ENCODE results near the gene RHOBTB1.

The RHOBTB1 gene

DNA sequence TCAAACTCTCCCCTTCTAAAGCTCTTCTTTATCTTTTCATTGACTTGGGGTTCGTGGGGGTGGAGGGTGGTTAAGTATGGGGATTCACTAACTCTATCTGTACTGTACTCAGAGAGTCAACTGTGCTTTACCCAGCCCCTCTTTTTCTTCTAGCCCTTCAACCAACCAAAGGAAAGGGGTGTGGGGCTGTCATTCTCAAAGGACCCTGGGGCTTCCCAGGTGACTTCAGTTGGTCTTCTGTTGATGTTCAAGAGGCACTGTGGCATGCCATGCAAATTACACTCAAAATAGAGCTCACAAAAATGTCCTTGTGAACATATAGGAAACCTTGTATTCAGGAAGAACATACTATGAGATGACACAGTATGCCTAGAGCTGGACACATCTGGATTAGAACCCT is 16.9 kb upstream of the RHOBTB1 start:
- Histone ChIP-seq H3K36me3 (ENCODE audit: insufficient read depth, low read length) (no peaks in the 10 kb centered on the region), H3K27me3 (ENCODE audit: insufficient read depth, low read length) (no peaks in the 10 kb centered on the region), H2AFZ (ENCODE audit: low read depth, low read length) (no peak overlapping the region), H3K4me3 (ENCODE audit: low read length) (no peak overlapping the region), H3K4me1 (ENCODE audit: insufficient read depth, low read length) (peaks cover 11% of the 10 kb centered on the region), H3K9me3 (ENCODE audit: low read length) (no peaks in the 10 kb centered on the region)

DNA sequence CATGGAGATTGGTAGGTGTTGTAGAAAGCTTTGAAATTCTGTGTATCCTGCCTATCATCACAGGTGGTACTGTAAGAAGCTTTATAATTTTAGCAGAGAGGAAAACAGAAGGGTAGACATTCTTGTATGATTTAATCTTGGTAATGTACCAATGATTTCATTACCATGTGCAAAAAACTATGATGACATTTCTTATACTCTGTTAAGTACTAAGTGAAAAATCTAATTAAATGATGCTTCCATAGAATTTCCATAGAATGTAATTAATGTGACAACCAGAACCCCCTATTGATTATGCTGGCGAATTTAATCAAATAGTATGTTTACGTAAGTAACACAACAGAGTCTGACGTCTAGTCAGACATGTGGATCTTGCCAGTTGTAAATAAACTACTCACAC is 16.0 kb upstream of the RHOBTB1 start:
- H3K4me1 ChIP-seq (ENCODE audit: insufficient read depth, low read length), result peaks cover 11% of the 10 kb centered on the region
- H3K9me3 ChIP-seq (ENCODE audit: low read length), result no peaks in the 10 kb centered on the region
- H3K4me3 ChIP-seq (ENCODE audit: low read length), result no peak overlapping the region
- H3K36me3 ChIP-seq (ENCODE audit: insufficient read depth, low read length), result no peaks in the 10 kb centered on the region
- no peaks in the 10 kb centered on the region for H3K27me3 ChIP-seq (ENCODE audit: insufficient read depth, low read length)
- no peak overlapping the region for H2AFZ ChIP-seq (ENCODE audit: low read depth, low read length)

DNA sequence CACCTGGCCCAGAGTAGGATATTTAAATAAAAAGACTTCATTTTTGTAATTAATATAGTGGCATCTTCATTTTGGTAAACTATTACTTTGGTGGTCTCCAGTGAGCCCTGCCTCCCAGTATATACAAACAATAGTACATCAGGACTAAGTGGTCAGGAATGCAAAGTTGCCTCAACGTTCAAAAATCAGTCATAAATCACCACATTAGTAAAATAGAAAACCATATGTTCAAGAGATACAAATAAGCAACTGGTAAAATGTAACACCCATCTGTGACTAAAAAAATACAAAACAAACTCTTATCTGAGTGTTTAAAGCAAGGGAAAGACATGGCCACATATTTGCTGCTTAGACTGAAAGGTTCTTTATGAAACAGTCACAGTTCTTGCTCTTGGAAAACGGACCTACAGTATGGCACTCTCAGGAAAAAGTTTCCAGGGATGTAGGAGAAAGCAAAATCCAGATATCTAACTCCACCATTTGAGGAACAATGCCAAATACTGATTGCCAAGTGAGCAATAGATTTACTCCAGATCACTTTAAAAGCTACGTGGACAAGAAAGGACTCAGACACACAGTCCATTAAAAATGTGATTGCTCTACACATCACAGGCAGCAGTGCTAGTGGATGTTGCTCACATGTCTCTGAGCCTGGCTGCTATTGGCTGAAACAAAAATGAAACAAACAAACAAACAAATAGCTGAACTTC is 15.1 kb upstream of the RHOBTB1 start:
- Histone ChIP-seq H3K9me3 (ENCODE audit: low read length) (no peaks in the 10 kb centered on the region), H3K4me1 (ENCODE audit: insufficient read depth, low read length) (peaks cover 10% of the 10 kb centered on the region), H3K4me3 (ENCODE audit: low read length) (no peak overlapping the region), H3K36me3 (ENCODE audit: insufficient read depth, low read length) (no peaks in the 10 kb centered on the region), H2AFZ (ENCODE audit: low read depth, low read length) (no peak overlapping the region), H3K27me3 (ENCODE audit: insufficient read depth, low read length) (no peaks in the 10 kb centered on the region)

DNA sequence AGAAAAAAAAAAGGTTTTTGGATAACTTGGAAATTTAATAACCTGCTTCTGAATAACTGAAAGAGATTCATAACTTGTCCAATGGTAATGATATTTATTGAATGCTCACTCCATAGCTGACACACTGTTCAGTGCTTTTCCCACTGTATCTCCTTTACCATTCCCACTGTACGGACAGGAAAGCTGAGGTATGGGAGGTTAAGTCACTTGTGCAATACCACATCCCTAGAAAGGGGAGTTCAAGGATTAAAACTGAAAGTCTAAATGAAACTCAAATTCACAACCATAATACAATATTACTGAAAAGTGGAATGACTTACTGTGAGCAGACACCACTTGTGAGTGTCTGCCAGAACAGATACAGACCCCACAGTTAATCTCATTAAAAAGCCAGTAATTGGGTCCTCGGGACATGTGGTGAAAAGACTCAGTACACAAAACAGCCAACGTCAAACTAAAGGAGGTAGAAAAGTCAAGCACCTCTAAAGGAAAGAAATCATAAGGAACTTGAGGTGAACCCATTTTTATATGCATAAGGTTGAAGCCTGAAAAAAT is 13.8 kb upstream of the RHOBTB1 start:
- H3K36me3 ChIP-seq (ENCODE audit: insufficient read depth, low read length), result no peaks in the 10 kb centered on the region
- no peak overlapping the region for H3K4me3 ChIP-seq (ENCODE audit: low read length)
- no peaks in the 10 kb centered on the region for H3K27me3 ChIP-seq (ENCODE audit: insufficient read depth, low read length)
- H3K4me1 ChIP-seq (ENCODE audit: insufficient read depth, low read length), result no peaks in the 10 kb centered on the region
- H2AFZ ChIP-seq (ENCODE audit: low read depth, low read length), result no peak overlapping the region
- no peaks in the 10 kb centered on the region for H3K9me3 ChIP-seq (ENCODE audit: low read length)

DNA sequence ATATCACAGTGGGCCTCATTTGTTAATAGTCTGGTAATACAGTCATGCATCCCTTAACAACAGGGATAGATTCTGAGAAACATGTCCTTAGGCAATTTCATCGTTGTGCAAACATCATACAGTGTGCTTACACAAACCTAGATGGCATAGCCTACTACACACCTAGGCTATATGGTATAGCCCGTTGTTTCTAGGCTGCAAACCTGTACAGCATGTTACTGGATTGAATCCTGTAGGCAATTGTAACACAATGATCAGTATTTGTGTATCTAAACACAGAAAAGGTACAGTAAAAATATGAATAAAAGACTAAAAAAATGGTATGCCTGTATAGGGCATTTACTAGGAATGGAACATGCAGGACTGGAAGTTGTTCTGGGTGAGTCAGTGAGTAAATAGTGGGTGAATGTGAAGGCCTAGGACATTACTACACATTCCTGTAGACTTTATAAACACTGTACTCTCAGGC is 12.0 kb upstream of the RHOBTB1 start:
- no peaks in the 10 kb centered on the region for H3K4me1 ChIP-seq (ENCODE audit: insufficient read depth, low read length)
- no peak overlapping the region for H3K4me3 ChIP-seq (ENCODE audit: low read length)
- no peaks in the 10 kb centered on the region for H3K36me3 ChIP-seq (ENCODE audit: insufficient read depth, low read length)
- no peaks in the 10 kb centered on the region for H3K9me3 ChIP-seq (ENCODE audit: low read length)
- no peak overlapping the region for H2AFZ ChIP-seq (ENCODE audit: low read depth, low read length)
- H3K27me3 ChIP-seq (ENCODE audit: insufficient read depth, low read length), result no peaks in the 10 kb centered on the region

DNA sequence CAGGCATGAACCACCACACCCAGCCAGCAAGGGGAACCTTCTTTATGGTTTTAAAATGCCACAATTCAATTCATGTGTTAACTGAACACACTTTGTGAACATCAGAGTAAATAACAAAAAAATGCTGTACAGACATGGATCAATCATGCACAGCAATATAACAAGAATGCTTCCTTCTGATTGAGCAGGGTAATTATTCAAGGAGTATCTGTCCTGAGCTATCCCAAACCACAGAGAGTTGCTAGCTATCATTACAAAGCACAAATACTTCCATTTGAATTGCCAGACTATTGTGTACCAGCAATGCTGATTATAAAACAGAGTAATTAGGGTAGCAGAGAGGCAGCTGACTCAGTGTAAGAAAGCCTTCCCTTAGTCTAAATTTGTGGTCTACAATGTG is 11.3 kb upstream of the RHOBTB1 start:
- no peaks in the 10 kb centered on the region for H3K36me3 ChIP-seq (ENCODE audit: insufficient read depth, low read length)

DNA sequence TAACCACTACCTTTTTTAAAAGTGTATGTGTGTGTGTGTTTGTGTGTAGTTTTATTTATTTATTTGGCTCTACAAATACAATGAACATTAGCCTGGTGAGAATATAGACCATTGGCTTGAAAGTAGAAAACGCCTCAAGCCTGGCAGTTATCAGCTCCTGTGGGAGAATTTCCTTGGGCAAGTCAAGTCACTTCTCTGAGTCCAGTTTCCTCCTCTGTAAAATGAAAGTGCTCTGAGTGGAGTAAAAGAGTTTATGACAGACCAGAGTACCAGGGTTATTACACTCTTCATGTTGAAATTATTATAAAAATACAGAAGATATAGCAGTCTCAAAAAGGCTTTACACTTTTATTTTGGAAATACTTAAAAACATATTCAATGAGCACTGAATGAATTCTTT is 10.1 kb upstream of the RHOBTB1 start:
- Histone ChIP-seq H3K4me3 (ENCODE audit: low read length) (no peak overlapping the region), H3K36me3 (ENCODE audit: insufficient read depth, low read length) (no peaks in the 10 kb centered on the region), H3K9me3 (ENCODE audit: low read length) (no peaks in the 10 kb centered on the region), H2AFZ (ENCODE audit: low read depth, low read length) (no peak overlapping the region), H3K4me1 (ENCODE audit: insufficient read depth, low read length) (no peaks in the 10 kb centered on the region), H3K27me3 (ENCODE audit: insufficient read depth, low read length) (no peaks in the 10 kb centered on the region)

More for the DNA sequence above, 11.3 kb upstream of the RHOBTB1 start:
- Histone ChIP-seq H2AFZ (ENCODE audit: low read depth, low read length) (no peak overlapping the region), H3K9me3 (ENCODE audit: low read length) (no peaks in the 10 kb centered on the region), H3K4me1 (ENCODE audit: insufficient read depth, low read length) (no peaks in the 10 kb centered on the region), H3K4me3 (ENCODE audit: low read length) (no peak overlapping the region), H3K27me3 (ENCODE audit: insufficient read depth, low read length) (no peaks in the 10 kb centered on the region)

DNA sequence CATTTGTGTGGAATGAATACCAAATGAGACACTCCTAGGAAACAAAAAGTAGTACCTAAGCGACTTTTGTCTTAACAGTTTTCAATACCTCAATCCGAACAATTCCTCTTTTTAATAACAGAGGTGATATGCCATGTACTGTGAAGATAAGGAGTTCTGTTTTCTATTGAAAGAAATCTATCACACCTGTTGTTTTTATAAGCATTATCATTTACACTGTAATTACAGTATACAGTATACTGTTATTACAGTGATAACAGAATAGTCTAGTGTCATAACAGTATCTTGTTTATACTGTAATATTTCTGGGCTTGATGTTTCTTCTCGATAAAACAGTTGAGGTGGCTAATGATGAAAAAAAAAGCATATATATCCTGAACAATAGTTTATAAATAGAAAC is 9.4 kb upstream of the RHOBTB1 start:
- H3K4me3 ChIP-seq (ENCODE audit: low read length), result no peak overlapping the region
- no peaks in the 10 kb centered on the region for H3K27me3 ChIP-seq (ENCODE audit: insufficient read depth, low read length)
- H3K9me3 ChIP-seq (ENCODE audit: low read length), result no peaks in the 10 kb centered on the region
- no peaks in the 10 kb centered on the region for H3K36me3 ChIP-seq (ENCODE audit: insufficient read depth, low read length)
- H2AFZ ChIP-seq (ENCODE audit: low read depth, low read length), result no peak overlapping the region
- no peaks in the 10 kb centered on the region for H3K4me1 ChIP-seq (ENCODE audit: insufficient read depth, low read length)

DNA sequence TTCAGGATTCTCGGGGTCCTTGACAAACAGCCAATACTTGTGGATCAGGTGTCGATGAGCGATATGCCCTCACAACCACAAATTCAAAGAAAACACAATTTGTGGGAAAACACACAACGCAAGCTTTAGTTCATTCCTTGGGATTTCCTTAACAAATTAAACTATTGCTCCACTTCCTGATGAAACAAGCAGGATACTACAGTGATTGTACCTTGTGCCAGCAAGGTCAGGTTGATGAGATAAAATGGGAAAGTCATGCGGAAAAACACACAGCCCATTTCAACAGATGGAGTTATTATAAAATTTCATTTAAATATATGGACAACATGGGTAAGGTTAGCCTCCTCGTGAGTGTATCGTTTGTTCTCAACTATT is 8.8 kb upstream of the RHOBTB1 start:
- Histone ChIP-seq H3K36me3 (ENCODE audit: insufficient read depth, low read length) (no peaks in the 10 kb centered on the region), H2AFZ (ENCODE audit: low read depth, low read length) (no peak overlapping the region), H3K4me1 (ENCODE audit: insufficient read depth, low read length) (no peaks in the 10 kb centered on the region), H3K27me3 (ENCODE audit: insufficient read depth, low read length) (no peaks in the 10 kb centered on the region), H3K9me3 (ENCODE audit: low read length) (no peaks in the 10 kb centered on the region), H3K4me3 (ENCODE audit: low read length) (no peak overlapping the region)

DNA sequence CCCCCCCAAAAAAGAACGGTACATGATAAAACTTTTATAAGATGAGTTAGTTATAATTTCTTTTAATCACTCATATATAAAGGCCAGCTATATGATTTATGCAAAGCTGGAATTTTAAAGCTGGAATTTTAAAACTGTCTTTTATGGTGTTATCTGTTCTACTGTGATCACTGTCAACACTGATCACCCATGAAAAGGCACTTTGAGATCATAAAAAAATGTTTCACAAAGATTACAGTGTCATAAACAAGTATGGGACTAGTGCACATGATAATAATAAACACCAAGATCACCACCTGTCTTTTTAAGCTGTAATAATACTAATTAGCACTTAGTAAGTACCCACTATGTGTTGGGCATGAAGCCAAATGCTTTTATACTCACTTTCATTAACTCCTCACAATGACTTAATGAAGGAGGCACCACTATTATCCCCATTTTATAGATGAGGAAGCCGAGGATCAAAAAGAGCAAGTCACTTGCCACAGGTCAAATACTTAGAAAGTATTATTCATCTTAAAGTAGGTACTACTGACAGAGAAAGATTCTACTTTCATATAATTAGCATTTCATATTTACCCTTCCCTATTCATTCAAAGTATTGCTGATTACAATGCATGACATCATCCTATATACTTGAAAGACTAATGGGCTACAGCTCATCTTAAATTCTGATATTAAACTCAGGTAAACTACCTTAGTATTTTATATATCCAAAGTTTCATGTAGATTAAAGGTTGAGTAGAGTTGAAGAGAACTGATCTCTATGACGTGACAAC is 8.3 kb upstream of the RHOBTB1 start:
- no peaks in the 10 kb centered on the region for H3K9me3 ChIP-seq (ENCODE audit: low read length)
- H3K27me3 ChIP-seq (ENCODE audit: insufficient read depth, low read length), result no peaks in the 10 kb centered on the region
- no peaks in the 10 kb centered on the region for H3K36me3 ChIP-seq (ENCODE audit: insufficient read depth, low read length)

DNA sequence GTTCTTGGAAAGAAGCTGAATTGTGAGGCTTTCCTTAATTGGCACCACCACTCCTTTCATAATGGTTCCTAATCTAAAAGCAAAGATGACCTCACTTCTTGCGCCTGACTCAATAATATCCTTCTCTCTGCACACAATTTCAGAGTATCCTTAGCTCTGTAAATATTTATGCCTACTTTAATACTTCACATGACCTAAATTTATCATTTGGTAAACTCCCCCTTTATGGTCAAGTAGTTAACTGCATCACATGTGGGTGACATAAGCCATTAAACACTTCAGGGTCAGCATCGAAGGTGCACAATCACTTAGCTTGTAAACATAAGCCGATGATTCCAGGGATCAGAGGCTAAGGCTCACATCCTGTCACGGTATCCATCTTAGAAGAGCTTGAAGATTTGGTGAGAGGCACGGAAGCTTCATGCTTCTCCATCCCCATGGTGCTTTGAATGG is 7.3 kb upstream of the RHOBTB1 start:
- H3K4me1 ChIP-seq (ENCODE audit: insufficient read depth, low read length), result no peaks in the 10 kb centered on the region
- no peaks in the 10 kb centered on the region for H3K27me3 ChIP-seq (ENCODE audit: insufficient read depth, low read length)
- H2AFZ ChIP-seq (ENCODE audit: low read depth, low read length), result no peak overlapping the region
- H3K4me3 ChIP-seq (ENCODE audit: low read length), result no peak overlapping the region
- H3K9me3 ChIP-seq (ENCODE audit: low read length), result no peaks in the 10 kb centered on the region
- no peaks in the 10 kb centered on the region for H3K36me3 ChIP-seq (ENCODE audit: insufficient read depth, low read length)

More for the DNA sequence above, 8.3 kb upstream of the RHOBTB1 start:
- Histone ChIP-seq H3K4me1 (ENCODE audit: insufficient read depth, low read length) (no peaks in the 10 kb centered on the region), H2AFZ (ENCODE audit: low read depth, low read length) (no peak overlapping the region), H3K4me3 (ENCODE audit: low read length) (no peak overlapping the region)

DNA sequence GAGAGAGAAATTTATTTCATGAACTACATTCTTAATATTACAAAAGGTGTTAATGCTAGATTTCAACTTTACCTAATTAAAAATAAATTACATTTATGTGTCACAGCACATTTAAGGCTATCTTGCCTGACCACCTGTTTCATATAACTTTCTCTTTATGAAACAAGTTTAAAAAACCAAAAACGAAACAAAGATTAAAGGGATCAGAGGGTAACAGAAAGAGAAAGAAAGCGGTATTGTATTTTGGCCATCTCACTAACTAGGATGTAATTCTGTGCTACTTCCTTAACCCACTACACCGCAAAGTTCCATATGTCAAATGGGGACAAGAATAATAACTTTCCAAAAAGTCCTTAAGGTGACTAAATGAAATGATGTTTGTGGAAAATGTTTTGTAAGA is 6.3 kb upstream of the RHOBTB1 start:
- H3K4me3 ChIP-seq (ENCODE audit: low read length), result no peak overlapping the region
- H3K36me3 ChIP-seq (ENCODE audit: insufficient read depth, low read length), result no peaks in the 10 kb centered on the region
- no peaks in the 10 kb centered on the region for H3K4me1 ChIP-seq (ENCODE audit: insufficient read depth, low read length)
- no peak overlapping the region for H2AFZ ChIP-seq (ENCODE audit: low read depth, low read length)
- H3K9me3 ChIP-seq (ENCODE audit: low read length), result no peaks in the 10 kb centered on the region
- no peaks in the 10 kb centered on the region for H3K27me3 ChIP-seq (ENCODE audit: insufficient read depth, low read length)

DNA sequence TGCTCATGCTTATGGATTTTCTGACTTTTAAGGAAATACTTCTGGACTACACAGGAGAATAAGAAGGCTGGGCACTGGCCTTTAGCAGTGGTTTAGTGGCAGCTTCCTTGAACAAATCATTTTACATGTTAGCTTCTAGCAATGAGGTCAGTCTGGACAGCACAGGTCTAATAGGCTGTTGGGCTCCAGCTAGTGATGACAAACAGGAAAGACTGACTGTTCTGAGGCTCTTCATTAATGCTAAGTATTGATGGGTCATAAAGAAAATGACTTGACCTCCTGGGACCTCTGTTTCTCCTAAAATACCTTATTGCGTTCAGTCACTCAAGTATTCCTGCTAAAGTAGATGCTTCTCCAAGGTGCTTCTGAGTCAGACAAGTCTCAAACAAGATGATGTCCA is 4.9 kb upstream of the RHOBTB1 start:
- Histone ChIP-seq H3K27me3 (ENCODE audit: insufficient read depth, low read length) (no peaks in the 10 kb centered on the region), H3K4me3 (ENCODE audit: low read length) (no peak overlapping the region), H2AFZ (ENCODE audit: low read depth, low read length) (no peak overlapping the region), H3K4me1 (ENCODE audit: insufficient read depth, low read length) (no peaks in the 10 kb centered on the region), H3K9me3 (ENCODE audit: low read length) (no peaks in the 10 kb centered on the region), H3K36me3 (ENCODE audit: insufficient read depth, low read length) (no peaks in the 10 kb centered on the region)
